HG03432 (cell line): Measurements from ENCODE around the gene LCAT.
A peak's percentile ranks its signal among the peaks of the same experiment; 100 is the strongest.
"Not testable (repeated sequence)": the region's sequence is repeated elsewhere in the genome, so short reads cannot be mapped to it uniquely, and the experiment has no call there.

Experiments
- ATAC-seq: cut with Tn5 transposase; IDR thresholded peaks from one replicate; pipeline ENCODE4 v1.9.1; 2021; ENCODE audit warnings: mild to moderate bottlenecking, moderate library complexity; ENCODE audit not compliant: unreplicated experiment

LCAT gene

GRCh38 chr16:67943619-67944504 is at the start of gene LCAT:
TSS of gene LCAT (minus strand) at chr16:67944120. CDS start at chr16:67944101, 19 bp downstream.
- ATAC-seq: no peak

DNA sequence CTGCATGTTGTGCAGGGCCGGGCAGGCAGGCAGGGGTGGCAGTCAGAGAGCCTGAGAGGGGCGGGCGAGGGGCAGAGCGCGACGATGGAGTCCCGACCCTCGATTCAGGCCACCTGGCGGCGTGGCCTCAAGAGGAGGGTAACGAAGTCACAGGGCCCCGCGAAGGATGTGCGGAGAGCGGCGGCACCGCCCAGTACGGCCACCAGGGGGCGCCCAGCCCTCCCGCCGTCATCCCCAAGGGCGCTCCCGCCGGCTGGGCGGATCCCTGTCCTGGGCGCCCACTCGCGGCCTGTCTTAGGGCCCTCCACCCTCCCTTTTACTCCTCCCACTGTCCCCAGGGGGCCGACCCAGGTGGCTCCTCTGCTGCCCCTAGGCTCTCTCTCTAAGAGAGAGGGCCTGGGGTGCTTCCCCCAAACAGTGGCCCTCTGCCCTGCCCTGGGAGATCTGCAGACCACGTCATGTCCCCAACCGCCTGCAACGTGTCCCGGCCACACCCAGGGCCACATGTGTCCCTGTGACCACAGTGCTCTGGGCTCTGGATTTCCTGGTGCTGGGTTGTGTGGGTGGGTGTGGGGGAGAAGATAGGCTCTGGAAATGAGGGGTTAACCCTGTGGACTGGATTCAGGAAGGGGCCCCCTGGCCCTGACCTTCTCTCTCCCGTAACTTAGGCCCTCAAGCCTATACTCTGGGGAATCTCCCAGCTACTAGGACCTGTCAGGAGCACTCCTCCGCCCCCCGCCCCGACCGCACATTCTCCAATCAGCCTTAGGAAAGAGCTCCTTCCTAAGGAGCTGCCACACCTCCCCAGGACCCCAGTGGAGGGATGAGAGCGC is 49.5 kb upstream of the LCAT start:
- ATAC-seq: peak; percentile 79

DNA sequence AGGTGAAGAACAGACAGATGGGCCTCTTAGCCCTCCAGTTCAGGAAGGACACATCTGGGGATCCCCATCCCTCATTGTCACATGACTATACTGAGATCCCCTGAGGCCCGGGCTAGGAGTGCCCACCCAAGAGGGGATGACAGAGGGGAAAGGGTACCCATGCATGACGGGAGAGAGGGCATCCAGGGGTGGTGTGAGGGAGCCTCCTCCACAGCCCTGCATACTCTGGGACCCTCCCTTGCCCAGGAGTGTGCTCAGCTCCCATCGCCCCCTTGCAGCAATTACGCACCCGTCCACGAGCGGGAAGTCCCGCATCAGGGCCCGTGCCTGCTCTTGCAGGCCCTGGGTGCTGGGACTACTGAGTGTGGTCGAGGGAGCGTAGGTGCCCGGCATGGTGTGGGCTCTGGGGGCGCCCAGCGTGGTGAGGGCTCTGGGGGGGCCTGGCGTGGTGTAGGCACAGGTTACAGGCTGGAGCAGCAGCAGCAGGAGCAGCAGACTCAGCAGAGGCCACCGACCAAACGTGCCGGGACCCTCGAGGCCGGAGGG is 48.8 kb upstream of the LCAT start:
- ATAC-seq: no peak

GRCh38 chr16:67990018-67990386 is 46.1 kb upstream of the LCAT start:
- ATAC-seq: no peak

DNA sequence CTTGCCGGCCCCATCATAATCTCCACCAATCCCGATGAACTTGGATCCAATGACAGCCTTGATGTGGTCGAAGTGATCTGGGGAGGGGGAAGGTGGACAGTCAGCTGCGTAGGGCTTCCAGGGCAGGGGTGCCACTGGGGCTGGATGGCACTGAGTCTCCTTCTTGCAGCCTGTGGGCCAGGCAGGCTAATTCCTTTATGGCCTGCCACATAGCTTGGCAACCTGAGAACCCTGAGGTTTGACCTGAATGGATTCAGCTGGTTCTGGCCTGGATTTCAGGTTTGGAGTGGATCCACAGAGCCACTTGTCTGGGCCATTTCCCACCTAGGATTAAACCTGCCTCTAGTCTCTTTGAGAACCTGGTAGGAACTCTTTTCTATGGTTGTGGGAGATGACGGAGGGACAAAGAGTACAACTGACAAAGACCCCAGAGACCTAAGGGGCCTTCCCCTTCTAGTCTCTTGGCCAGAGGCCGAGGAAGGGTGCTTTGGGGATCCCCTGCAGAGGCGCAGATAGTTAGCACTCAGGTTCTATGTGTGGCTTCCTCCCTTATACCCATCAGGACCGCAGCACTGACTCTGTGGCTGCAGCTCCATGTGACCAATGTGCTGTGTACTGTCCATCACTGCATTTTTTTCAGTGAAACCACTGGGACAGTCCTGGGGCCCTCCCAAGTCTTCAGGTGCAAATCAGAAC is 45.5 kb upstream of the LCAT start:
- ATAC-seq: peak; percentile 29

DNA sequence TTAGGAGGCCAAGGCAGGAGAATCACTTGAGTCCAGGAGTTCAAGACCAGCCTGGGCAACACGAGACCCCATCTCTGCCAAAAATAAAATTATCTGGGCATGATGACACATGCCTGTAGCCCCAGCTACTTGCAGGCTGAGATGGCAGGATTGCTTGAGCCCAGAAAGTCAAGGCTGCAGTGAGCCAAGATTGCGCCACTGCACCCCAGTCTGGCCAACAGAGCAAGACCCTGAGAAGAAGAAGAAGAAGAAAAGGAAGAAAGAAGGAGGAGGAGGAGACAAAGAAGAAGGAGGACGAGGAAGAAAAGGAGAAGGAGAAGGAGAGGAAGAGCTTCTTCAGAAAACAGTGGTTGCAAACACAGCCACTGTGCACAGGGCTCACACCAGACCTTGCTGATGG is 44.8 kb upstream of the LCAT start:
- ATAC-seq: no peak

- no peak for ATAC-seq
Observed at GRCh38 chr16:67987460-67988160, 43.7 kb upstream of the LCAT start.

GRCh38 chr16:67986949-67987348 is 43.0 kb upstream of the LCAT start:
- ATAC-seq: no peak

DNA sequence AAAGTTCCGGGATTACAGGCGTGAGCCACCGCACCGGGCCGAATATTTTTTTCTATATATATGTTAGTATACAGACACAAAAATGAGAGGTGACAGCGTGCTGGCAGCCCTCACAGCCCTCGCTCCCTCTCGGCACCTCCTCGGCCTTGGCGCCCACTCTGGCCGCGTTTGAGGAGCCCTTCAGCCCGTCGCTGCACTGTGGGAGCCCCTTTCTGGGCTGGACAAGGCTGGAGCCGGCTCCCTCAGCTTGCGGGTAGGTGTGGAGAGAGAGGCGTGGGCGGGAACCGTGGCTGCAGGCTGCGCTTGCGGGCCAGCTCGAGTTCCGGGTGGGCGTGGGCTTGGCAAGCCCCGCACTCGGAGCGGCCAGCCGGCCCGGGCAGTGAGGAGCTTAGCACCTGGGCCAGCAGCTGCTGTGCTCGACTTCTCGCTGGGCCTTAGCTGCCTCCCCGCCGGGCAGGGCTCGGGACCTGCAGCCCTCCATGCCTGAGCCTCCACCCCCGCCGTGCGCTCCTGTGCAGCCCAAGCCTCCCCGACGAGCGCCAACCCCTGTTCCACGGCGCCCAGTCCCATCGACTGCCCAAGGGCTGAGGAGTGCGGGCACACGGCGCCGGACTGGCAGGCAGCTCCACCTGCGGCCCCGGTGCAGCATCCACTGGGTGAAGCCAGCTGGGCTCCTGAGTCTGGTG is 38.2 kb upstream of the LCAT start:
- no peak for ATAC-seq

DNA sequence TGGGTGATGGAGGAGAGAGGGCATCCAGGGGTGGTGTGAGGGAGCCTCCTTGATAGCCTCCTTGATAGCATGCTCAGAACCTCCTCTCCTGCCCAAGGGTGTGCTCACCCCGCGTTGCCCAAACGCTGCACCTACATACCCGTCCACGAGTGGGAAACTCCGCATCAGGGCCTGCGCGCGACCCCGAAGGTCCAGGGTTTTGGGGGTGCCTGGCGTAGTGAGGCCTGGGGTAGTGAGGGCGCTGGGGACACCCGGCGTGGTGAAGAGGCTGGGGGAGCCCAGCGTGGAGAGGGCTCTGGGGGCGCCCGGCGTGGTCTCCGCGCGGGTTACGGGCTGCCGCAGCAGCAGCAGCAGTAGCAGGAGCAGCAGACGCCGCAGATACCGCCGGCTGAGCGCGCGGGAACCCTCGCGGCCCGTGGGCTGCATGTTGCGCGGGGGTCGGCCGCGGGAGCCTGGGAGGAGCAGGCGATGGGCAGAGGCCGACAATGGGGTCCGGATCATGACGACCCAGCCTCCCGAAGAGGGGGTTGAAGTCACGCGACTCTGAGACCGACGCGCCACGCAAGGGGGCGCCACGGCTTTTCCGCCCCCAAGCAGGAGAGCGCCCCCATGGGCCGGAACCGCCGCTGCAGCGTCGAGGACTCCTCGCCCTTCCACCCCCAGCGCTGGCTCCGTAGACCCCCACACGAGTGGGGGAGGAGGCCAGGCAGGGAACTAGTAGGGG is 36.2 kb upstream of the LCAT start, which contains the start of gene DPEP3:
DPEP3 (minus strand) TSS at position 545 of the 724 bp plus-strand sequence; CDS start at position 426, 119 bp downstream.
- ATAC-seq: no peak

GRCh38 chr16:67977469-67978227 is 33.7 kb upstream of the LCAT start:
- ATAC-seq: no peak

DNA sequence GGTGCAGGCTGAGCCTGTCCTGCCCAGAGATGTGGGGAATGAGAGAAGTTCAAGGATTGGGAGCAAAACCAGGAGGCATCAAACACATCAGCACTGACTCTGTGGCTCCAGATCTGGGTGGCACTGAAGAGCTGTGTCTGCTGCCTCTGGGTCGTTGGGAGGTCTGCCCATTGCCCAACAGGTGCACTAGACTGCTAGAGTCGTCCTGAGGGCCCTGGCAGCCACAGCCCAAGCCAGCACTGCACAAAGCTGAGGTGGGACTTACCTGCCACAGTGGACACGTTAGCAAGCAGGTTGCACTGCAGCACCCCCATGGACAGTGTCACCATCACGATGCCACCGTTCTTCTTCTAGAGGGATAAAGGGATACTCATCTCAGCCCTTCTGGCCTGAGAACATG is 33.1 kb upstream of the LCAT start:
- no peak for ATAC-seq

DNA sequence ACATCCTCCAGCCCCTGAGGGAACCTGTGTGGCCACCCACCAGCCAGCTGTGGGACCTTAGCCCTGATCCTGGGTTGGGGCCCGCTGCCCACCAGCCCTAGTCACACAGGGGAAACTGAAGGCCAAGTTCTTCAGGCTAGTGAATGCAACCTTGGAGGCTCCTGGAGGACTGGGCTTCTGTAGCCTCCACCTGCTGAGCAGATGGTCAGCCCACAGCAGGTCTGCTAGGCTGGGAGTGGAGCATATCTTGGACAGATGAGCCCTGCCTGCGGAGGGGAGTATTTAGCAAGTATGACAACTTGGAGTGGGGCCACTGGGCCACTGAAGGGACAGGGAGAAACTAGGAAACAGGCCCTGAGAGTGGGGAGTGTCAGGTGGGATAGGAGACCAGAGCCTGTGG is 32.3 kb upstream of the LCAT start:
- ATAC-seq: no peak

DNA sequence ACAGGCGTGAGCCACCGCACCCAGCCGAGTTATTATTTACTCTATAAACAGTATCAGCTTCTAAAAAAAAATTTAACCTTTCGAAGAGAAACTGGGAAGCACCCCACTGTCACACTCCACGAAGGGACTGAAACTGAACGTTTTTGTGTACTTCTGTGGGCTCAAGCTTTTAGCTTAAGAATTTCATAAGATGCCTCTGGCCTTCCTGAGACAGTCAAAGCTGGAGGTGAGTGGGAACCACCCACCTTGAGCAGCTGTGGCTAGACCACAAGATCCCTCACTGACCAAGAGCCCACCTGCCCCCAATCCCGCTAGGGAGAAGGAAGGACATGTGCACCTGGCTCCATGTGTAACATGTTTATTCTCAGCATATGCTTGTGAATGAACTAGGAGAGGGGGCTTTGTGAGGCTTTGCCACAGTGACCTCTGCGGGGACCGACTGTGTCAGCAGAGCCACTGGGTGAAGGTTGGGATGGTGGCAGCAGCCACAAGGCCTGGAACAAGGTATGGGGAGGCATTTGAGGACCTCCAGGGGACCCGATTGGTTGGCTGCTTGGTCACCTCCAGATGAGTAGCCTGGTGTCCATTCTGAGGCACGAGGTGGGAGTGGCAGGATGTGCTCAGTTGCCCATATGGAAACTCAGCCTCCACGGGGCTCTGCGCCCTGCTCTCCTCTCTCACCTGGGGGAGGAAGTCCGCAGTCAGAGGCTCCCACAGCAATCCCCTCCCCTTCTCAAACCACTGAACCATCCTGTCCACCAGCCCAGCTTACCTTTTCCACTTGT is 31.6 kb upstream of the LCAT start:
- no peak for ATAC-seq

DNA sequence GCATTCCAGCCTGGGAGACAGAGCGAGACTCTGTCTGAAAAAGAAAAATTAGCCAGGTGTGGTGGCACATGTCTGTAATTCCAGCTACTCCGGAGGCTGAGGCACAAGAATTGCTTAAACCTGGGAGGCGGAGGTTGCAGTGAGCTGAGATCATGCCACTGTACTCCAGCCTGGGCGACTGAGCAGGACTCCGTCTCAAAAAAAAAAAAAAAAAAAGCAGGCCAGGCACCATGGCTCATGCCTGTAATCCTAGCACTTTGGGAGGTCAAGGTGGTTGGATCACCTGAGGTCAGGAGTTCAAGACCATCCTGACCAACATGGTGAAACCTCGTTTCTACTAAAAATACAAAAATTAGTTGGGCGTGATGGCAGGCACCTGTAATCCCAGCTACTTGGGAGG is 28.4 kb upstream of the LCAT start:
- not testable (repeated sequence) for ATAC-seq

- no peak for ATAC-seq
Observed at GRCh38 chr16:67971111-67971510, 27.2 kb upstream of the LCAT start.

DNA sequence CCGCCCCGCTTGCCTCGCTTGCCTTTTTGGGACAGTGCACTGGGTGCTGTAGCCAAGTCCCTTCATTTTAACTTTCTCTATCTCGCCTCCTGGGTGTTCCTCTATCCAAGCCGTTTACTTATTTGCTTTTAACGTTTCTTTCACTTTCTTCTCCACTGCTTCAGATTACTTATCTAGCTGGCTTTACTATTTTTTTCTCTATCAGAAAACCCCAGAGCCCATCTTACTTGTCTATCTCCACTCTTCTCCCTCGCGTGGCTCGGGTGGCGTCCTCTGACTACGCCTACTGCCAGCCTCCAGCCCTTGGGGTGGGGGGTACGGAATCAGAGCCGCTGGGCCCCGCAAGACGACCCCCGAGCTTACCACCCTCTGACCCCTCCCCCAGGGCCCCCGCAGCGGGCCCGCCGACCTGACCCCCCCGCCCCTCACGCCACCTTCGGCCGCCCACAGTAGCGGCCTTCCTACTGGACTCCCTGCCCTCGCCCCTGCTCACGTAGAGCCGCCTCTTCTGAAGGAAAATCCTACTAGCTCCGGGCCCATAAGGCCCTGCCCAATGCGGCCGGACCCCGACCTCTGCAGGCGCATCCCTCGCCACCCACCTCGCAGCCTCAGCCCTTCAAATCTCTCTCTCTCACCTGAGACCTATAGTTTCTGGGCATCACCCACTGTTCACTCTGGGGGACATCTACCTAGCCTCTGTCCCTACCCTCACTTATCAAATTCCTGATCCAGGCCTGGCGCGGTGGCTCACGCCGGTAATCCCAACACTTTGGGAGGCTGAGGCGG is 25.5 kb upstream of the LCAT start:
- no peak for ATAC-seq
